Stimulated activated naive CD8-positive, alpha-beta T cell treated with anti-CD3 and anti-CD28 coated beads, Interleukin-15, amount 100 ng/mL, for 72 hours (primary cell): ENCODE measurements around the gene VAMP3.

Source experiments
- ATAC-seq: fragments of 150-1000 bp; cut with Tn5 transposase; 2 replicates; pipeline ENCODE4 v1.10.0; 2021; ENCODE audit warnings: mild to moderate bottlenecking, moderate library complexity
- DNase-seq, 2 donors: peaks; one replicate each; pipeline ENCODE4 v3.0.0; 2021 to 2022
- H3K27ac Mint-ChIP-seq, 2 donors: one replicate each; pipeline ENCODE4 v1.8.0; 2022; ENCODE audit warnings: mild to moderate bottlenecking in 2 of 2, mixed read lengths in 2 of 2, moderate library complexity in 2 of 2
- H3K27me3 Mint-ChIP-seq: one replicate; pipeline ENCODE4 v1.8.0; 2022; ENCODE audit warnings: mixed read lengths
- H3K4me1 Mint-ChIP-seq: one replicate; pipeline ENCODE4 v1.8.0; 2022; ENCODE audit warnings: mild to moderate bottlenecking, mixed read lengths
- H3K4me3 Mint-ChIP-seq, 2 donors: one replicate each; pipeline ENCODE4 v1.8.0; 2022; ENCODE audit warnings: mild to moderate bottlenecking in 2 of 2, mixed read lengths in 2 of 2, moderate library complexity in 1 of 2
- H3K9me3 Mint-ChIP-seq, 2 donors: one replicate each; pipeline ENCODE4 v1.8.0; 2022; ENCODE audit warnings: mixed read lengths in 2 of 2

VAMP3 gene

DNA sequence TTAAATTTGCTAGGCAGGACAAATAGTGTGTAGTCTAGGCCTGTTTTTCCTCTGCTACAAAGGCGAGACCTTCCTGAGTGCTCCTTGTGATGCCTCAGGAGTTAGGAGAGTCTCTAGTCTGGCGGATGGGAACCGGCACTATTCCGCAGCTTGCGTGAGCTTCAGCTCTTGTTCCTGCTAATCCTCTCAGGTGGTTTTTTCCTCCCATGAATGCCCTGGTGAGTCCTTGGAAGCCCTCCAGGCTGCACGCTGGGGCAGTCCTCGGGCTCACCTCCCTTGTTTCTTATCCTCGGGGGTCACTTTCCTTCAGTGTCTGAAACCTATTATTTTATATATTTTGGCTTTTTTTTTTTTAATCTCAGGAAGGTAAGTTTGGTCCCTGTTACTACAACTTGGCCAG is 53.6 kb downstream of the VAMP3 start:
- Mint-ChIP-seq H3K4me1 (peaks cover 7% of the 10 kb centered on the region), H3K9me3 (no peaks in the 10 kb centered on the region), H3K27me3 (no peaks in the 10 kb centered on the region), H3K27ac (no peak overlapping the region), H3K4me3 (no peak overlapping the region)
- DNase-seq (no peak), ATAC-seq (no peak)

DNA sequence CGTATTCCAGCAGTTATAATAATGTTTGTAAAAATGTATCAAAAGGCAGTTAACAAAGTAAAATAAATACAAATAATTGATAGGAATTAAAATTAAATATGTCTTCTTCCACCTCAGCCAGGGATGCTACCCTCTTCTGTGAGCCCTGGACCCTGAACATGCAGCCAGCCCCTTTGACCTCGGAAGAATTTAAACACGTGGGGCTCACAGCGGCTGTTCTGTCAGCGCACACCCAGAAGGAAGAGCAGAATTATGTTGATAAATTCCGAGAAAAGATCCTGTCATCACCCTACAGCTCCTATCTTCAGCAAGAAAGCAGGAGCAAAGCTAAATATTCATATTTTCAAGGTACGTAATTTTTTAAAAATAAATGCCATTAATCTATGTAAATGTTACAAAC is 55.3 kb downstream of the VAMP3 start:
- ATAC-seq (no peak), DNase-seq (no peak)
- no peak overlapping the region for H3K27ac Mint-ChIP-seq
- H3K27me3 Mint-ChIP-seq: no peaks in the 10 kb centered on the region
- H3K9me3 Mint-ChIP-seq: no peaks in the 10 kb centered on the region
- peak overlapping the region; percentile 84 to 88 for H3K4me3 Mint-ChIP-seq
- peaks cover 17% of the 10 kb centered on the region for H3K4me1 Mint-ChIP-seq

DNA sequence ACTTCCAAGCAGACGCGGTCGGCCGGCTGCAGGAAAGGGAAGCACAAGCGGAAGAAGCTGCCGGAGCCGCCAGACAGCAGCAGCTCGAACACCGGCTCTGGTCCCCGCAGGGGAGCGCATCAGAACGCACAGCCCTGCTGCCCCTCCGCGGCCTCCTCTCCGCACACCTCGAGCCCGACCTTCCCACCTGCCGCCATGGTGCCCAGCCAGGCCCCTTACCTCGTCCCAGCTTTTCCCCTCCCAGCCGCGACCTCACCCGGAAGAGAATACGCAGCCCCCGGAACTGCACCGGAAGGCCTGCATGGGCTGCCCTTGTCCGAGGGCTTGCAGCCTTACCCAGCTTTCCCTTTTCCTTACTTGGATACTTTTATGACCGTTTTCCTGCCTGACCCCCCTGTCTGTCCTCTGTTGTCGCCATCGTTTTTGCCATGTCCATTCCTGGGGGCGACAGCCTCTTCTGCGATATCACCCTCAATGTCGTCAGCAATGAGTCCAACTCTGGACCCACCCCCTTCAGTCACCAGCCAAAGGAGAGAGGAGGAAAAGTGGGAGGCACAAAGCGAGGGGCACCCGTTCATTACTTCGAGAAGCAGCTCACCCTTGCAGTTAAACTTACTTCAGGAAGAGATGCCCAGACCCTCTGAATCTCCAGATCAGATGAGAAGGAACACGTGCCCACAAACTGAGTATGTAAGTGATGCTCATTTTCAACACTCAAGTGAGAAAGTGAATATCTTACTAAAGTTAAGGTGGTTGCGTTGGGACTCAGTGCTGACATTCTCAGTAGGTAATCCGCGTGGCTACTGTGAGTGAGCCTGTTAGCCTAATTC is 56.2 kb downstream of the VAMP3 start:
- peak overlapping the region; percentile 84 to 88 for H3K4me3 Mint-ChIP-seq
- DNase-seq (peak; percentile 10 to 38), ATAC-seq (peak; percentile 70)
- H3K27me3 Mint-ChIP-seq: no peaks in the 10 kb centered on the region
- H3K4me1 Mint-ChIP-seq: peaks cover 17% of the 10 kb centered on the region
- peak overlapping the region; percentile 74 to 98 for H3K27ac Mint-ChIP-seq
- no peaks in the 10 kb centered on the region for H3K9me3 Mint-ChIP-seq
